ENCODE results near the gene MYLK3. TPM values are rescaled to one million over a fixed set of nuclear protein-coding genes. Genes with fewer than 3 reads are reported as not detected.

Gene MYLK3
- total RNA-seq, 6 experiments from 2014 or later = 0.02 to 0.35 (median 0.19) TPM; not detected in 1

DNA sequence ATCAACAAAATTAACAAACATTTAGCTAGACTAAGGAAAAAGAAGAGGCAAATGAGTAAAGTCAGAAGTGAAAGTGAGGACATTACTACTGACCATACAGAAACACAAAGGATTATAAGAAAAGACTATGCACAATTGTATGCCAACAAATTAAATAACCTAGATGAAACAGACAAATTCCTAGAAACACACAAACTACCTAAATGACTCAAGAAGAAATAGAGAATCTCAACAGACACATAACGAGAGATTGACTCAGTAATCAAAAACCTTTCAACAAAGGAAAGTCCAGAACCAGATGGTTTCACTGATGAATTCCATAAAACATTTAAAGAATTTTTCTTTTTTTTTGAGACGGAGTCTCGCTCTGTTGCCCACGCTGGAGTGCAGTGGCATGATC is 35.7 kb upstream of the MYLK3 start:
- no peak overlapping the region for H3K4me3 Mint-ChIP-seq
- no peak for DNase-seq
- peaks cover 10% of the 10 kb centered on the region for H3K36me3 Mint-ChIP-seq (ENCODE audit: low read depth)
- H3K4me1 Mint-ChIP-seq (ENCODE audit: low read depth) = peaks cover 16% of the 10 kb centered on the region
- TF ChIP-seq, protein P1, sequence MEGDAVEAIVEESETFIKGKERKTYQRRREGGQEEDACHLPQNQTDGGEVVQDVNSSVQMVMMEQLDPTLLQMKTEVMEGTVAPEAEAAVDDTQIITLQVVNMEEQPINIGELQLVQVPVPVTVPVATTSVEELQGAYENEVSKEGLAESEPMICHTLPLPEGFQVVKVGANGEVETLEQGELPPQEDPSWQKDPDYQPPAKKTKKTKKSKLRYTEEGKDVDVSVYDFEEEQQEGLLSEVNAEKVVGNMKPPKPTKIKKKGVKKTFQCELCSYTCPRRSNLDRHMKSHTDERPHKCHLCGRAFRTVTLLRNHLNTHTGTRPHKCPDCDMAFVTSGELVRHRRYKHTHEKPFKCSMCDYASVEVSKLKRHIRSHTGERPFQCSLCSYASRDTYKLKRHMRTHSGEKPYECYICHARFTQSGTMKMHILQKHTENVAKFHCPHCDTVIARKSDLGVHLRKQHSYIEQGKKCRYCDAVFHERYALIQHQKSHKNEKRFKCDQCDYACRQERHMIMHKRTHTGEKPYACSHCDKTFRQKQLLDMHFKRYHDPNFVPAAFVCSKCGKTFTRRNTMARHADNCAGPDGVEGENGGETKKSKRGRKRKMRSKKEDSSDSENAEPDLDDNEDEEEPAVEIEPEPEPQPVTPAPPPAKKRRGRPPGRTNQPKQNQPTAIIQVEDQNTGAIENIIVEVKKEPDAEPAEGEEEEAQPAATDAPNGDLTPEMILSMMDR (IDR thresholded peaks at IDR 0.05) = no peak
- H3K9me3 Mint-ChIP-seq = no peaks in the 10 kb centered on the region
- no peak overlapping the region for H3K27ac Mint-ChIP-seq
- peaks cover 7% of the 10 kb centered on the region for H3K27me3 Mint-ChIP-seq (ENCODE audit: insufficient read depth)

DNA sequence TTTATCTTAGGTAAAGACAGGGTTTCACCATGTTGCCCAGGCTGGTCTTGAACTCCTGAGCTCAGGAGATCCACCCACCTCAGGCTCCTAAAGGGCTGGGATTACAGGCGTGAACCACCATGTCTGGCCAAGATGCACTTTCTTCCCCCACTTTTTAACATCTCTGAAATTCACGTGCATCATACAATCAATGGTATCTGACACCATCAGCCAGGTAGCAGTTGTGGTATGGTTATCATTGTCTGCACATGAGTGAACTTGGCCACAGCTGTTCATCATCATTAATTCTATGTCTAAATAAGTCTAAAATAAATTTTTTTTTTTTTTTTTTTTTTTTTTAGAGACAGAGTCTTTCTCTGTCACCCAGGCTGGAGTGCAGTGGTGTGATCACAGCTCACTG is 34.2 kb upstream of the MYLK3 start:
- H3K27me3 Mint-ChIP-seq (ENCODE audit: insufficient read depth) = peaks cover 7% of the 10 kb centered on the region
- TF ChIP-seq, protein P1 (IDR thresholded peaks at IDR 0.05) = no peak
- no peaks in the 10 kb centered on the region for H3K9me3 Mint-ChIP-seq
- H3K4me3 Mint-ChIP-seq = no peak overlapping the region
- DNase-seq = no peak
- H3K36me3 Mint-ChIP-seq (ENCODE audit: low read depth) = peaks cover 10% of the 10 kb centered on the region
- H3K27ac Mint-ChIP-seq = no peak overlapping the region
- peaks cover 10% of the 10 kb centered on the region; the same call in 1 of the 2 replicates for H3K4me1 Mint-ChIP-seq (ENCODE audit: low read depth)

DNA sequence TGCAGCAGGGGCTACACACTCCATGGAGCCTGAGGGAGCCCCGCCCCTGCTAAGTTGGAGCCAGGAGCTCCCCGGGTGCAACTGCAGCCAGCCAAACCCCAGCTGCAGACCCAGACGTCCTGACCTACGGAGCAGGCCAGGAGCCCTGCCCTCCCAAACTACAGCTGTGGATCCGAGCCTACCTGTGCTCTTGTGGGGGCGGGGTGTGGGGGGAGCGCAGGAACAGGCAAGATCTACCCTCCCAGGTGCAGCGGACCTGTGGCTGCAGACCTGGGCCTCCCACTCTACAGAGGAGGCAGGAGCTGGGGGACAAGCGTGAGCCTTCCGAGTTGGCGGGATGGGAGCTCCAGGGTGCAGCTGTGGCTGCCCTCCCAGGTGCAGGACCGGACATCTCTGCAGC is 29.7 kb upstream of the MYLK3 start:
- Mint-ChIP-seq H3K27me3 (ENCODE audit: insufficient read depth) (peaks cover 6% of the 10 kb centered on the region), H3K36me3 (ENCODE audit: low read depth) (no peaks in the 10 kb centered on the region), H3K27ac (no peak overlapping the region), H3K4me3 (no peak overlapping the region), H3K9me3 (no peaks in the 10 kb centered on the region), H3K4me1 (ENCODE audit: low read depth) (peaks cover 6% of the 10 kb centered on the region; the same call in 1 of the 2 replicates)
- DNase-seq = no peak
- TF ChIP-seq, protein P1 (IDR thresholded peaks at IDR 0.05) = no peak

- Mint-ChIP-seq H3K27me3 (ENCODE audit: insufficient read depth) (peaks cover 9% of the 10 kb centered on the region), H3K36me3 (ENCODE audit: low read depth) (no peaks in the 10 kb centered on the region), H3K4me1 (ENCODE audit: low read depth) (peaks cover 12% of the 10 kb centered on the region; the same call in 1 of the 2 replicates), H3K27ac (no peak overlapping the region), H3K4me3 (no peak overlapping the region), H3K9me3 (no peaks in the 10 kb centered on the region)
- TF ChIP-seq, protein P1 (IDR thresholded peaks at IDR 0.05) = no peak
- DNase-seq = no peak
Measured at GRCh38 chr16:46775214-46775613, 27.1 kb upstream of the MYLK3 start.

DNA sequence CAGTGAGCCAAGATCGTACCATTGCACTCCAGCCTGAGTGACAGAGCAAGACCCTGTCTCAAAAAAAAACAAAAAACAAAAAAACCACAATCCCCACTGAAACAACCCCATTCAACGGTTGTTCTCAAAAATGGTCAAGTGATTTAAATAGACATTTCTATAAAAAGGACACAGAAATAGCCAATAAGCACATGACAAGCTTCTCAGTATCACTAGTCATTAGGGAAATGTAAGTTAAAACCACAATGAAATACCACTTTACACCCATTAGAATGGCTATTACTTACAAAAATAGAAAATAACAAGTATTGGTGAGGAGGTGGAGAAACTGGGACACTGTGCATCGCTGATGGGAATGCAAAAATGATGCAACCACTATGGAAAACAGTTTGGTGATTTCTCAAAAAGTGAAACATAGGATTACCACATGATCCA is 26.6 kb upstream of the MYLK3 start:
- H3K9me3 Mint-ChIP-seq = no peaks in the 10 kb centered on the region
- H3K27ac Mint-ChIP-seq = no peak overlapping the region
- H3K27me3 Mint-ChIP-seq (ENCODE audit: insufficient read depth) = peaks cover 10% of the 10 kb centered on the region
- DNase-seq = no peak
- no peaks in the 10 kb centered on the region for H3K36me3 Mint-ChIP-seq (ENCODE audit: low read depth)
- no peak overlapping the region for H3K4me3 Mint-ChIP-seq
- H3K4me1 Mint-ChIP-seq (ENCODE audit: low read depth) = peaks cover 12% of the 10 kb centered on the region; the same call in 1 of the 2 replicates
- TF ChIP-seq, protein P1 (IDR thresholded peaks at IDR 0.05) = no peak

DNA sequence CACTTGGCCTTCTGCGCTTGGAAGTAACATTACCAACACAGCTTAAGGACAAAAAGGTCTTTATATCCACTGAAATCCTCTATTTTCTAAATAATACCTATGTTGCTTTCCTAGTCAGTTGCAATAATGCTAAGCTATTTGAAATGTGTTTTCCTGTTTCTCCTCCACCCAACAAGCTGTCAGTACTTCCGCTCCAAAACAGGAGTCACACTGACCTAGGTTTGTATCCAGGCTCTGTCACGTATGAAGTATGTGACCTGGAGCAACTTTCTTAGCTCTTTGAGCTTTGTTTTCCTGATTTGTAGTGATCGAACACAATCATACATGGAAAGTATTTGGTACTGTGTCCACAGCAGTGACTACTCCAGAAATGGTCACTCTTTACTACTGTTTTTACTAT is 24.3 kb upstream of the MYLK3 start:
- peaks cover 10% of the 10 kb centered on the region for H3K27me3 Mint-ChIP-seq (ENCODE audit: insufficient read depth)
- H3K36me3 Mint-ChIP-seq (ENCODE audit: low read depth) = no peaks in the 10 kb centered on the region
- peaks cover 12% of the 10 kb centered on the region; the same call in 1 of the 2 replicates for H3K4me1 Mint-ChIP-seq (ENCODE audit: low read depth)
- H3K4me3 Mint-ChIP-seq = no peak overlapping the region
- no peak overlapping the region for H3K27ac Mint-ChIP-seq
- H3K9me3 Mint-ChIP-seq = no peaks in the 10 kb centered on the region
- no peak for DNase-seq
- TF ChIP-seq, protein P1 (IDR thresholded peaks at IDR 0.05) = no peak
